CD14-positive monocyte (primary cell): Measurements from ENCODE around the gene APBA2. TPM values are rescaled to one million over a fixed set of nuclear protein-coding genes. Genes with fewer than 3 reads are reported as not detected.

Experiments
- DNase-seq, 3 donors: peaks; one replicate each; pipeline ENCODE4 v3.0.0-alpha.2; 2011 to 2022
- H2AFZ ChIP-seq: 2 replicates; pipeline ENCODE4 v1.6.0; 2012; ENCODE audit warnings: mild to moderate bottlenecking, low read depth, low read length, inconsistent platforms; ENCODE audit not compliant: insufficient read depth, poor library complexity, severe bottlenecking
- H3K27ac ChIP-seq, 2 donors: 1 replicate in 1 of 2; 2 replicates in 1 of 2; pipeline ENCODE4 v1.5.1; 2012 to 2013; ENCODE audit warnings: low read length in 2 of 2, control low read depth in 1 of 2, inconsistent platforms in 1 of 2, low read depth in 1 of 2, mild to moderate bottlenecking in 1 of 2
- H3K27me3 ChIP-seq, 2 donors: one replicate each; pipeline versions ENCODE4 v1.6.0 to v1.6.1; 2011 to 2013; ENCODE audit warnings: low read length in 2 of 2; ENCODE audit not compliant: control insufficient read depth in 2 of 2, insufficient read depth in 2 of 2
- H3K36me3 ChIP-seq, 2 donors: replicated peaks in 1 of 2; 1 replicate in 1 of 2; 2 replicates in 1 of 2; pipeline versions ENCODE4 v1.5.1 to v1.6.1; 2012 to 2013; ENCODE audit warnings: low read length in 2 of 2, control low read depth in 1 of 2, inconsistent platforms in 1 of 2, mild to moderate bottlenecking in 1 of 2; ENCODE audit not compliant: insufficient read depth in 2 of 2, control insufficient read depth in 1 of 2
- H3K4me1 ChIP-seq, 2 donors: 1 replicate in 1 of 2; 2 replicates in 1 of 2; pipeline versions ENCODE4 v1.5.1 to v1.6.1; 2012 to 2013; ENCODE audit warnings: low read length in 2 of 2, control low read depth in 1 of 2, inconsistent platforms in 1 of 2, mild to moderate bottlenecking in 1 of 2, moderate library complexity in 1 of 2; ENCODE audit not compliant: insufficient read depth in 2 of 2, control insufficient read depth in 1 of 2
- H3K4me2 ChIP-seq: replicated peaks from 2 replicates; pipeline ENCODE3; 2012; ENCODE audit warnings: low read length, moderate library complexity, mild to moderate bottlenecking; ENCODE audit not compliant: poor library complexity, severe bottlenecking; ENCODE audit errors: extremely low read depth
- H3K4me3 ChIP-seq, 3 experiments: fragments of 200-600 bp in 1 of 3; sonication (generic) in 1 of 3; replicated peaks in 1 of 3; 1 replicate in 2 of 3; 2 replicates in 1 of 3; pipeline ENCODE4 v1.5.1; 2011 to 2013; ENCODE audit warnings: low read length in 3 of 3, mild to moderate bottlenecking in 3 of 3, control low read depth in 2 of 3, low read depth in 2 of 3, inconsistent platforms in 1 of 3, moderate library complexity in 1 of 3
- H3K79me2 ChIP-seq: 2 replicates; pipeline ENCODE4 v1.6.0; 2012; ENCODE audit warnings: mild to moderate bottlenecking, control low read depth, inconsistent platforms, low read length, moderate library complexity; ENCODE audit not compliant: insufficient read depth
- H3K9ac ChIP-seq: 2 replicates; pipeline ENCODE4 v1.6.0; 2017; ENCODE audit warnings: low read length, mild to moderate bottlenecking; ENCODE audit not compliant: insufficient read depth, poor library complexity, severe bottlenecking
- H3K9me3 ChIP-seq, 2 donors: replicated peaks in 1 of 2; 1 replicate in 1 of 2; 2 replicates in 1 of 2; pipeline versions ENCODE4 v1.5.1 to v1.6.1; 2012 to 2013; ENCODE audit warnings: low read length in 2 of 2, control low read depth in 1 of 2; ENCODE audit not compliant: control insufficient read depth in 1 of 2, insufficient read depth in 1 of 2
- H4K20me1 ChIP-seq: 2 replicates; pipeline ENCODE4 v1.6.0; 2012; ENCODE audit warnings: mild to moderate bottlenecking, low read length, control low read depth, moderate library complexity; ENCODE audit not compliant: insufficient read depth
- H3K27ac Mint-ChIP-seq, 7 donors: one replicate each; pipeline ENCODE4 v1.8.0; 2020; ENCODE audit warnings: mild to moderate bottlenecking in 7 of 7, mixed read lengths in 7 of 7, moderate library complexity in 6 of 7, inconsistent platforms in 2 of 7
- H3K27me3 Mint-ChIP-seq, 3 donors: one replicate each; pipeline ENCODE4 v1.8.0; 2021 to 2022; ENCODE audit warnings: low read depth in 3 of 3, mild to moderate bottlenecking in 3 of 3, mixed read lengths in 3 of 3, moderate library complexity in 3 of 3, inconsistent platforms in 1 of 3
- H3K36me3 Mint-ChIP-seq, 2 donors: one replicate each; pipeline ENCODE4 v1.8.0; 2020; ENCODE audit warnings: mixed read lengths in 2 of 2, inconsistent platforms in 1 of 2, mild to moderate bottlenecking in 1 of 2
- H3K4me1 Mint-ChIP-seq: one replicate; pipeline ENCODE4 v1.8.0; 2020; ENCODE audit warnings: mild to moderate bottlenecking, mixed read lengths
- H3K4me3 Mint-ChIP-seq, 2 donors: one replicate each; pipeline ENCODE4 v1.8.0; 2020; ENCODE audit warnings: mild to moderate bottlenecking in 2 of 2, mixed read lengths in 2 of 2, moderate library complexity in 1 of 2
- H3K9me3 Mint-ChIP-seq, 7 donors: one replicate each; pipeline ENCODE4 v1.8.0; 2020 to 2022; ENCODE audit warnings: mixed read lengths in 7 of 7, mild to moderate bottlenecking in 6 of 7, moderate library complexity in 6 of 7, inconsistent platforms in 2 of 7
- CTCF ChIP-seq: fragments of 200-600 bp; IDR thresholded peaks from one replicate; pipeline ENCODE4 v1.8.0; 2022; ENCODE audit warnings: antibody characterized with exemption, mild to moderate bottlenecking
- WGBS: methylation state at CpG from one replicate; pipeline ENCODE4 v1.1.5; 2013; ENCODE audit warnings: missing lambda C conversion rate; ENCODE audit not compliant: insufficient coverage; 5-methylcytosine and 5-hydroxymethylcytosine counted together
- intact Hi-C, 2 donors: fragments of 100-400 bp; cut with micrococcal nuclease; formaldehyde crosslinking; loops; one replicate each; pipeline versions ENCODE4 v1.15.0 to v1.15.1; 2023
- polyA plus RNA-seq, 3 donors: library from polyadenylated mRNA; depleted of rRNA in 1 of 3; unstranded in 2 of 3; stranded (reverse) in 1 of 3; fragments of 300-500 nt in 2 of 3; fragments of >200 nt in 1 of 3; fragmentation: Illumina TruSeq in 2 of 3; gene quantifications; 1 replicate in 2 of 3; 2 replicates in 1 of 3; pipeline ENCODE4 v1.2.3, GENCODE V29; 2012 to 2021

Gene APBA2
- polyA plus RNA-seq, 3 donors: 0.30 TPM; not detected in 2

- Histone ChIP-seq H3K27ac (no peak overlapping the region), H4K20me1 (no peaks in the 10 kb centered on the region), H3K27me3 (no peaks in the 10 kb centered on the region), H3K9me3 (no peaks in the 10 kb centered on the region), H3K9ac (no peak overlapping the region), H2AFZ (no peak overlapping the region), H3K4me1 (no peaks in the 10 kb centered on the region), H3K79me2 (no peaks in the 10 kb centered on the region), H3K36me3 (no peaks in the 10 kb centered on the region), H3K4me3 (no peak overlapping the region), H3K4me2 (no peak overlapping the region)
- no peak for TF ChIP-seq CTCF
- WGBS: 96% methylated on average over 3 of the region's 6 CpGs
- no peaks in the 10 kb centered on the region for H3K36me3 Mint-ChIP-seq
- H3K4me1 Mint-ChIP-seq: no peaks in the 10 kb centered on the region
- peaks cover 2 to 9% (median 3%) of the 10 kb centered on the region in 3 donors for H3K27me3 Mint-ChIP-seq
- intact Hi-C loops: no loop called here
- no peak for DNase-seq
- no peak overlapping the region for H3K27ac Mint-ChIP-seq
- no peak overlapping the region for H3K4me3 Mint-ChIP-seq
- H3K9me3 Mint-ChIP-seq: peaks cover 0 to 3% (median 1%) of the 10 kb centered on the region in 7 donors
Measured at GRCh38 chr15:29061746-29062145, 176.0 kb downstream of the APBA2 start.

- peaks cover 2 to 9% (median 3%) of the 10 kb centered on the region in 3 donors for H3K27me3 Mint-ChIP-seq
- Histone ChIP-seq H3K27me3 (no peaks in the 10 kb centered on the region), H3K36me3 (no peaks in the 10 kb centered on the region), H3K4me3 (no peak overlapping the region), H3K4me1 (no peaks in the 10 kb centered on the region), H3K9ac (no peak overlapping the region), H4K20me1 (no peaks in the 10 kb centered on the region), H3K4me2 (no peak overlapping the region), H3K9me3 (no peaks in the 10 kb centered on the region), H3K27ac (no peak overlapping the region), H2AFZ (no peak overlapping the region), H3K79me2 (no peaks in the 10 kb centered on the region)
- no peak overlapping the region for H3K27ac Mint-ChIP-seq
- no peak for DNase-seq
- 89% methylated on average over 10 of the region's 10 CpGs for WGBS
- H3K9me3 Mint-ChIP-seq: peaks cover 0 to 3% (median 1%) of the 10 kb centered on the region in 7 donors
- H3K36me3 Mint-ChIP-seq: no peaks in the 10 kb centered on the region
- H3K4me3 Mint-ChIP-seq: no peak overlapping the region
- TF ChIP-seq CTCF: no peak
- no peaks in the 10 kb centered on the region for H3K4me1 Mint-ChIP-seq
- intact Hi-C loops: no loop called here
Measured at GRCh38 chr15:29062179-29062591, 176.4 kb downstream of the APBA2 start.
